GM10266 (cell line): ENCODE results near the gene RIMBP2.

ENCODE experiments used
- DNase-seq: peaks from one replicate; pipeline ENCODE4 v3.0.0; 2012; ENCODE audit errors: extremely low spot score
- TF ChIP-seq, protein P1 (sequence below): IDR thresholded peaks from 2 replicates; pipeline ENCODE4 v1.5.1; 2012; ENCODE audit warnings: mild to moderate bottlenecking, low read depth; ENCODE audit not compliant: control insufficient read depth, insufficient read depth; ENCODE audit errors: missing control alignments

RIMBP2 gene

DNA sequence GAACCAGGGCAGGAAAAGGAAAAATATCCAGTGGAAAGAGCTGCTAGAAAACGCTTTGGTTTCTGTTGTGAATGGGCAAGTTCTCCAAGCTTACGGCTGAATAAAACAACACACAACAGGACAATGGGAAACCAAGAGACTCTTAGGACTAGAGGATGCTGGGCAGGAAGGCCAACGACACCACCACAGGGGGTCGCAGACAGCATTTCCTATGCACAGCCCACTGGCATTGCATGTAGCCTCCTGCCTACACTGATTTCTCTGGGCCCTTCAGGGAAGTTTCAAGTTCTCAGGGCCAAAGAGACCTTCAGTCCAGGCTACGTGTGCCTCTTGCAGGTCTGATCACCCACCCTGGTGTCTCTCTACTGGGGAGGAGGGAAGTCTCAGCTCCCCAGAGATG, 108.0 kb downstream of the RIMBP2 start:
- TF ChIP-seq, protein P1, sequence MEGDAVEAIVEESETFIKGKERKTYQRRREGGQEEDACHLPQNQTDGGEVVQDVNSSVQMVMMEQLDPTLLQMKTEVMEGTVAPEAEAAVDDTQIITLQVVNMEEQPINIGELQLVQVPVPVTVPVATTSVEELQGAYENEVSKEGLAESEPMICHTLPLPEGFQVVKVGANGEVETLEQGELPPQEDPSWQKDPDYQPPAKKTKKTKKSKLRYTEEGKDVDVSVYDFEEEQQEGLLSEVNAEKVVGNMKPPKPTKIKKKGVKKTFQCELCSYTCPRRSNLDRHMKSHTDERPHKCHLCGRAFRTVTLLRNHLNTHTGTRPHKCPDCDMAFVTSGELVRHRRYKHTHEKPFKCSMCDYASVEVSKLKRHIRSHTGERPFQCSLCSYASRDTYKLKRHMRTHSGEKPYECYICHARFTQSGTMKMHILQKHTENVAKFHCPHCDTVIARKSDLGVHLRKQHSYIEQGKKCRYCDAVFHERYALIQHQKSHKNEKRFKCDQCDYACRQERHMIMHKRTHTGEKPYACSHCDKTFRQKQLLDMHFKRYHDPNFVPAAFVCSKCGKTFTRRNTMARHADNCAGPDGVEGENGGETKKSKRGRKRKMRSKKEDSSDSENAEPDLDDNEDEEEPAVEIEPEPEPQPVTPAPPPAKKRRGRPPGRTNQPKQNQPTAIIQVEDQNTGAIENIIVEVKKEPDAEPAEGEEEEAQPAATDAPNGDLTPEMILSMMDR, result no peak
- no peak for DNase-seq

GRCh38 chr12:130606231-130606630, 109.9 kb downstream of the RIMBP2 start:
- TF ChIP-seq, protein P1, result no peak

DNA sequence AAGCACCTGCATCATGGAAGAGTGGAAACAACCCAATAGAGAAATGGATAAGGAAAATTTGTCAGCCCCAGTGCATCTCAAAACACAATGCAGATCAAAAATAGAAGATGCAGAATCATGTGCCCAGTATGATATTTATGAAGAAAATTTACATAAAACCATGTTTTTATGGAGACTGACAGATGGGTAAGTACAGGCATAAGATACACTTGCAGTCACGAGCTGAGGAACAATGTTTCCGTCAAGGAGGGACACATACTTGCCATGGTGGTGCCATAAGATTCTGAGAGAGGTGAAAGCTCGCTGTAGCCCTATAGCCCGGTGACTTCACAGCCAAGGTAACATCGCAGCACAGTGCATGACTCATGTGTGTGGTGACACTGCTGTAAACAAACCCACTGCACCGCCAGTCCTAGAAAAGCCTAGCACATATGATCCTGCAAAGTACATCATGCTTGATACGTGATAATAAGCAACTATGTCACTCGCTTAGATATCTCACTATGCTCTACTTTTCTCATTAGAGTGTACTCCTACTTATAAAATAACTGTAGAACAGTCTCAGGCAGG, 112.6 kb downstream of the RIMBP2 start:
- no peak for DNase-seq
- TF ChIP-seq, protein P1, result no peak

More at GRCh38 chr12:130606231-130606630, 109.9 kb downstream of the RIMBP2 start:
- no peak for DNase-seq

DNA sequence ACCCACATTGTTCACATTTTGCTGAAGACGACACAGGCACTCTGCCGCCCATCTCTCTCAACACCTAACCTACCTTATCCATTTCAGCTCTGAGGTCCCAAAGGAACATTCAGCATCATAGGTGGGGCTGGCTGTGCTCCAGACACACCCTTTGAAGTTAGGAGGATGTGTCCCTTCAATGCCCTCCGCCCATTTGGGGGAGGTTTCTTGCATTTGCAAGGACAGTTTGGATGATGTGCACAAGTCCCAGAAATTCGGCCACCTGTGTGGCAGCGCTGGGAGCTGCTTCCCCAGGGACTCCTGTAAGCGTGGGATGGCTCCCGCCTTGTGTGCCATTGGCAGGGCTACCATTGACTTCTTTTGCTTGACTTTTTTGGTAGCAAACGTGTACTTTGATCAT, 113.8 kb downstream of the RIMBP2 start:
- no peak for DNase-seq
- TF ChIP-seq, protein P1, result no peak

DNA sequence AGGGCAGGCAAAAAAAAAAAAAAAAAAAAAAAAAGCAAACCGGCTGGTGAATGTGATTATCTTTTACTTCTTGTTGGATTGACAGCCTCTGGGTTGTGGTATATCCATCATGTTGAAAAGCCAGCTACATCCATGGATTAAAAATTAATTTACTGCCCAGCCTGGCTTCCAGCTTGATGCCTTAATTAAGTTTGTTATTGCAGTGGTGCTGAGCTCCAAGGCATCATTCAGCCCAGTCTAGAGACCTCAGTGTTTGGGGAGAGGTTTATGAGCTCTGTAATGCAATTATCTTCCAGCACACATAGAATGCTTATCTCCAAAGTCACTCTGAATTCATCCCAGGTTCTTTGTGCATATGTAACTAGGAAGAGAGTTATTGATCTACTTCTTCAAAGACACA, 114.8 kb downstream of the RIMBP2 start:
- no peak for DNase-seq
- TF ChIP-seq, protein P1, result no peak

DNA sequence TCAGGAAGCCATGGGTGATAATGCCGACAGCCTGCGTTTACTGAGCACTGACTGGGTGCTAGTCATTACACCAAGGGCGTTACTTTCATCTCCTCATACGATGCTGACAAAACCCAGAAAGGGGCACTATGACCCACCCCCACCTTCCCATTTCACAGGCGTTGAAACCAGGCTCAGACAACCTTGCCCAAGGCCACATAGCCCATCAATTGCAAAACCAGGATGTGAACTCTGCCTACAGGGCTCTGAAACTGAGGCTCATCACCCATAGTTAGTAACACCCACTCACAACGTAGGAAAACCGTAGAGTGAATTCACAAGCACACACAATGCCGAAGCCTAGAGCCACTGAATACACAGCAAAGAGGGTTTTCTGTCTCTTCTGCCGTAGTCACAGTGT, 119.9 kb downstream of the RIMBP2 start:
- no peak for DNase-seq
- TF ChIP-seq, protein P1, result no peak

- TF ChIP-seq, protein P1, result no peak
- DNase-seq, result no peak
Measured at GRCh38 chr12:130595566-130595965, 120.5 kb downstream of the RIMBP2 start.
